LNCaP clone FGC (cell line): ENCODE data around the gene SLAMF6.

Experiments
- DNase-seq: peaks from one replicate; pipeline ENCODE4 v3.0.0-alpha.2; 2011; ENCODE audit warnings: low read depth
- H3K4me3 ChIP-seq: 2 replicates; pipeline ENCODE4 v1.5.1; 2011; ENCODE audit warnings: mild to moderate bottlenecking, low read depth, low read length, control low read depth
- TF ChIP-seq, protein P1 (sequence below): IDR thresholded peaks from 2 replicates; pipeline ENCODE4 v1.5.1; 2012; ENCODE audit warnings: mild to moderate bottlenecking; ENCODE audit not compliant: control insufficient read depth, insufficient read depth; ENCODE audit errors: extremely low read depth

The SLAMF6 gene

DNA sequence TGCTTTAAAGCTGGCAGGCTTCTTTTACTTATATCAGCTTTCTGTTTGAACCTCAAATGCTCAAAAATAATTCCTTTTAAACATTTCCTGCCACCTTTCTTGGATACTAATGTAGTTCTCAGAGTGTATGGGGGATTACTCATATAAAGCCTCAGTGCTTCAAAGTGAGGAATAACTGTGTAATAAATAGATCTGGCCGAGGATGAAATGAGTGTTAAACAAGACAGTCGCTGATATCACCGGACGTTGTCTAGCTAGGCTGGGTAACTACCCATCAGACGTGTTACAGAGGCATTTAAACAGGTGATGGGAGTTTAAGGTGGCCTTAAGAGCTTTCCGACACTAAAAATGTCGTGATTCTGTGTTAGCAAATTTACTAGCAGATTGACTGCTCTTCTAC, 69.6 kb downstream of the SLAMF6 start:
- H3K4me3 ChIP-seq: no peak overlapping the region
- TF ChIP-seq, protein P1, sequence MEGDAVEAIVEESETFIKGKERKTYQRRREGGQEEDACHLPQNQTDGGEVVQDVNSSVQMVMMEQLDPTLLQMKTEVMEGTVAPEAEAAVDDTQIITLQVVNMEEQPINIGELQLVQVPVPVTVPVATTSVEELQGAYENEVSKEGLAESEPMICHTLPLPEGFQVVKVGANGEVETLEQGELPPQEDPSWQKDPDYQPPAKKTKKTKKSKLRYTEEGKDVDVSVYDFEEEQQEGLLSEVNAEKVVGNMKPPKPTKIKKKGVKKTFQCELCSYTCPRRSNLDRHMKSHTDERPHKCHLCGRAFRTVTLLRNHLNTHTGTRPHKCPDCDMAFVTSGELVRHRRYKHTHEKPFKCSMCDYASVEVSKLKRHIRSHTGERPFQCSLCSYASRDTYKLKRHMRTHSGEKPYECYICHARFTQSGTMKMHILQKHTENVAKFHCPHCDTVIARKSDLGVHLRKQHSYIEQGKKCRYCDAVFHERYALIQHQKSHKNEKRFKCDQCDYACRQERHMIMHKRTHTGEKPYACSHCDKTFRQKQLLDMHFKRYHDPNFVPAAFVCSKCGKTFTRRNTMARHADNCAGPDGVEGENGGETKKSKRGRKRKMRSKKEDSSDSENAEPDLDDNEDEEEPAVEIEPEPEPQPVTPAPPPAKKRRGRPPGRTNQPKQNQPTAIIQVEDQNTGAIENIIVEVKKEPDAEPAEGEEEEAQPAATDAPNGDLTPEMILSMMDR: no peak
- no peak for DNase-seq

GRCh38 chr1:160451859-160452232, 71.2 kb downstream of the SLAMF6 start:
- DNase-seq: no peak
- no peak overlapping the region for H3K4me3 ChIP-seq
- TF ChIP-seq, protein P1: no peak

DNA sequence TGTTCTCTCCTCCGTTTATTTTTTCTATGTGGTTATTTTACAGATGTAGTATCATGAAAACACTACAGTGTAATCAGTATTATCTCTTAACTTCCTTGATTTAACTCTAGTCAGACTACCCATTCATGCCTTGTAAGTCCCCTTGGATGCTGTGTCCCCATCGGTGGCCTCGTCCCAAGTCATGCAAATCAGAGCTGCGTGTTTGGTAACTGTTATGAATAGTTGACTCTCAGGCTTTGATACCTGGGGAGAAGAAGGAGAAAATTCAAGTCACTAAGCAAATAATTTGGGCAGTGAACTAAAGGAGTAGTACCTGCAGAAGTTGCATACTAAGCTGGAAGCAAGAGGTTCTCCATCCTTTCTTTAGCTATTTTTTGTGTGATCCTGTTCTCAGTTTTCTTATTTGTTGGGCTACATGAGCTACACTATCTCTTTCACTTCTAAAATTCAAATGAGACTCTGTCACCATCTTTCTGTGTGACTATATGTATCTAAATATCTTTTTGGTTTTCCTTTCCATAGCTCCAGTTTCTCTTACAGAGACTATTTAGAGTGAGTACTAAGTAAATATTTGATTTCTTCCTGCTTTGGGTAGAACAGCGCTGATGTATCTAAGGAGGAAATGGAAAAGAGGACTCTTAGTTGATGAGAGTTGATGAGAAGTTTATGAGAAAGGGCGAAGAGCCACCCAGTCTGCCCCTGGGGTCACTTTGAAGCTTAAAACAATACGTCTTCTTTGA, 71.8 kb downstream of the SLAMF6 start:
- no peak overlapping the region for H3K4me3 ChIP-seq
- TF ChIP-seq, protein P1: no peak

DNA sequence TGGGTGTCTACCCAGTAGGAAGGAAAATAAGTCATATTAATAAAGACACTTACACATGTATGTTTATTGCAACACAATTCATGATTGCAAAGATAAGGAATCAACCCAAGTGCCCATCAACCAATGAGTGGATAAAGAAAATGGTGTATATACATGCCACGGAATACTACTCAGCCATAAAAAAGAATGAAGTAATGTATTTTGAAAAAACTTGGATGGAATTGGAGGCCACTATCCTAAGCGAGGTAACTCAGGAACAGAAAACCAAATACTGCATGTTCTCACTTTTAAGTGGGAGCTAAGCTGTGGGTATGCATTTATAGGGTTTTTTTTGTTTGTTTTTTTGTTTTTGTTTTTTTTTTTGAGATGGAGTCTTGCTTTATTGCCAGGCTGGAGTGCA, 73.6 kb downstream of the SLAMF6 start:
- TF ChIP-seq, protein P1: no peak
- no peak for DNase-seq
- no peak overlapping the region for H3K4me3 ChIP-seq

More for the DNA sequence above, 71.8 kb downstream of the SLAMF6 start:
- no peak for DNase-seq

GRCh38 chr1:160446945-160447600, 76.0 kb downstream of the SLAMF6 start:
- TF ChIP-seq, protein P1: no peak
- DNase-seq: no peak
- no peak overlapping the region for H3K4me3 ChIP-seq

- TF ChIP-seq, protein P1: no peak
- no peak overlapping the region for H3K4me3 ChIP-seq
- DNase-seq: no peak
These were observed 83.3 kb downstream of the SLAMF6 start for GRCh38 chr1:160439718-160440117.

GRCh38 chr1:160438935-160439334, 84.1 kb downstream of the SLAMF6 start:
- TF ChIP-seq, protein P1: no peak
- DNase-seq: no peak
- H3K4me3 ChIP-seq: no peak overlapping the region
